HCT116 (cell line): Measurements from ENCODE around the gene PMF1. TPM values are rescaled to one million over a fixed set of nuclear protein-coding genes. Genes with fewer than 3 reads are reported as not detected.

ENCODE experiments used
- ATAC-seq: fragments of 200-7000 bp; cut with Tn5 transposase; 2 replicates; pipeline ENCODE4 v1.9.1; 2020; ENCODE audit warnings: mild to moderate bottlenecking, moderate library complexity
- BruUV-seq: library from RNA; stranded (reverse); fragments of 400-500 nt; replicated peaks from 2 replicates; lab custom pipeline; 2021; lab: Mats Ljungman, UMichigan
- CTCF ChIA-PET: fragments of 300-600 bp; sonication (Branson Sonifier 250); formaldehyde crosslinking; loops from one replicate; lab custom pipeline; 2021; ENCODE audit warnings: antibody characterized with exemption; lab: Charles Lee
- POLR2A ChIA-PET: fragments of 300-600, 350-600 bp; sonication (Branson Sonifier 250); formaldehyde crosslinking; loops from one replicate; lab custom pipeline; 2021; ENCODE audit warnings: antibody characterized with exemption; lab: Charles Lee
- RAD21 ChIA-PET, 2 experiments: fragments of 300-600 bp; sonication (Branson Sonifier 250); formaldehyde crosslinking; loops; one replicate each; lab custom pipeline; 2023; ENCODE audit warnings: low total read pairs in 2 of 2; ENCODE audit not compliant: uncharacterized antibody in 2 of 2, unreplicated experiment in 2 of 2, low non-redundant PET in 1 of 2; lab: Charles Lee
- DNase-seq: peaks from one replicate; pipeline ENCODE4 v3.0.0-alpha.2; 2010; ENCODE audit warnings: low read depth, low spot score
- H2AFZ ChIP-seq: fragments of 200-600 bp; shearing (Covaris generic), sonication (generic); 2 replicates; pipeline ENCODE4 v1.6.1; 2017; ENCODE audit warnings: low read depth, mixed run types, mixed read lengths, antibody characterized with exemption, low read length; ENCODE audit not compliant: poor library complexity, severe bottlenecking
- H3K27ac ChIP-seq: 2 replicates; pipeline ENCODE4 v1.5.1; 2012; ENCODE audit warnings: low read depth, low read length
- H3K27me3 ChIP-seq: fragments of 200-600 bp; sonication (generic); 2 replicates; pipeline ENCODE4 v1.6.1; 2016; ENCODE audit warnings: mixed run types, low read length, mixed read lengths; ENCODE audit not compliant: insufficient read depth
- H3K36me3 ChIP-seq, 2 experiments: fragments of 200-500 bp in 1 of 2; fragments of 200-600 bp in 1 of 2; sonication (Bioruptor generic) in 1 of 2; sonication (generic) in 1 of 2; 2 replicates each; pipeline versions ENCODE4 v1.5.1 to v1.6.1; 2014 to 2016; ENCODE audit warnings: low read length in 2 of 2, inconsistent platforms in 1 of 2, mixed read lengths in 1 of 2, mixed run types in 1 of 2; ENCODE audit not compliant: insufficient read depth in 2 of 2, control insufficient read depth in 1 of 2
- H3K4me1 ChIP-seq, 2 experiments: fragments of 200-600 bp in 1 of 2; sonication (generic) in 1 of 2; 2 replicates each; pipeline versions ENCODE4 v1.5.1 to v1.6.1; 2012 to 2017; ENCODE audit warnings: low read length in 2 of 2, inconsistent platforms in 1 of 2, mild to moderate bottlenecking in 1 of 2, mixed read lengths in 1 of 2, mixed run types in 1 of 2, moderate library complexity in 1 of 2; ENCODE audit not compliant: insufficient read depth in 2 of 2, control insufficient read depth in 1 of 2
- H3K4me2 ChIP-seq: fragments of 200-600 bp; sonication (generic); 2 replicates; pipeline ENCODE4 v1.6.1; 2017; ENCODE audit warnings: mixed run types, low read length, mixed read lengths
- H3K4me3 ChIP-seq, 2 experiments: fragments of 200-600 bp in 1 of 2; sonication (generic) in 1 of 2; replicated peaks in 1 of 2; 2 replicates each; pipeline ENCODE4 v1.5.1; 2011 to 2016; ENCODE audit warnings: low read length in 2 of 2, control low read depth in 1 of 2, low read depth in 1 of 2, mild to moderate bottlenecking in 1 of 2, mixed read lengths in 1 of 2, mixed run types in 1 of 2
- H3K79me2 ChIP-seq: fragments of 200-600 bp; sonication (generic); 2 replicates; pipeline ENCODE4 v1.6.1; 2017; ENCODE audit warnings: mild to moderate bottlenecking, mixed run types, low read length, moderate library complexity, mixed read lengths; ENCODE audit not compliant: insufficient read depth
- H3K9ac ChIP-seq: fragments of 200-600 bp; sonication (generic); 2 replicates; pipeline ENCODE4 v1.6.1; 2016; ENCODE audit warnings: low read length, mixed read lengths
- H3K9me2 ChIP-seq: fragments of 200-600 bp; sonication (generic), shearing (Covaris generic); 2 replicates; pipeline ENCODE4 v1.6.1; 2017; ENCODE audit warnings: mixed run types, mild to moderate bottlenecking, moderate library complexity; ENCODE audit not compliant: insufficient read depth
- H3K9me3 ChIP-seq, 2 experiments: fragments of 200-500 bp in 1 of 2; fragments of 200-600 bp in 1 of 2; sonication (Bioruptor generic) in 1 of 2; sonication (generic) in 1 of 2; 2 replicates each; pipeline ENCODE4 v1.6.1; 2014 to 2017; ENCODE audit warnings: low read length in 2 of 2, mixed read lengths in 2 of 2, inconsistent platforms in 1 of 2, low read depth in 1 of 2, mild to moderate bottlenecking in 1 of 2, mixed run types in 1 of 2, moderate library complexity in 1 of 2; ENCODE audit not compliant: control insufficient read depth in 1 of 2, insufficient read depth in 1 of 2
- H4K20me1 ChIP-seq: fragments of 200-600 bp; sonication (generic), shearing (Covaris generic); 2 replicates; pipeline ENCODE4 v1.6.1; 2017; ENCODE audit warnings: mixed run types, mild to moderate bottlenecking, moderate library complexity; ENCODE audit not compliant: insufficient read depth
- CEBPB ChIP-seq: IDR thresholded peaks from 2 replicates; pipeline ENCODE4 v1.6.1; 2012; ENCODE audit warnings: low read depth
- CTCF ChIP-seq, 3 experiments: fragments of 200-600 bp in 1 of 3; sonication (generic) in 1 of 3; IDR thresholded peaks in 2 of 3; conservative IDR thresholded peaks in 1 of 3; 2 replicates each; pipeline ENCODE4 v1.5.1; 2012 to 2017; ENCODE audit warnings: low read depth in 2 of 3, low read length in 2 of 3, antibody characterized with exemption in 1 of 3, borderline replicate concordance in 1 of 3, control low read depth in 1 of 3, mild to moderate bottlenecking in 1 of 3, mixed read lengths in 1 of 3, mixed run types in 1 of 3, moderate library complexity in 1 of 3; ENCODE audit not compliant: insufficient read depth in 1 of 3
- EZH2phosphoT487 ChIP-seq: fragments of 200-600 bp; IDR thresholded peaks from 2 replicates; pipeline ENCODE4 v1.6.1; 2018; ENCODE audit warnings: antibody characterized with exemption, borderline replicate concordance
- FOSL1 ChIP-seq: IDR thresholded peaks from 2 replicates; pipeline ENCODE4 v1.6.1; 2012; ENCODE audit warnings: low read depth
- POLR2A ChIP-seq: IDR thresholded peaks from 2 replicates; pipeline ENCODE4 v1.7.0; 2011; ENCODE audit warnings: borderline replicate concordance; ENCODE audit not compliant: insufficient read depth, insufficient read length; ENCODE audit errors: extremely low read depth
- POLR2AphosphoS5 ChIP-seq: IDR thresholded peaks from 2 replicates; pipeline ENCODE4 v1.6.1; 2011; ENCODE audit warnings: mild to moderate bottlenecking, low read depth, low read length, moderate library complexity
- SIN3A ChIP-seq: IDR thresholded peaks from 2 replicates; pipeline ENCODE4 v1.6.1; 2012; ENCODE audit warnings: low read depth
- SRF ChIP-seq: IDR thresholded peaks from 2 replicates; pipeline ENCODE4 v1.6.1; 2012; ENCODE audit warnings: low read depth
- TCF7L2 ChIP-seq: IDR thresholded peaks from 2 replicates; pipeline ENCODE4 v1.7.0; 2011; ENCODE audit warnings: borderline replicate concordance, inconsistent platforms; ENCODE audit not compliant: insufficient read depth, insufficient read length; ENCODE audit errors: extremely low read depth
- ZFX ChIP-seq: fragments of 450-650 bp; IDR thresholded peaks from 2 replicates; pipeline ENCODE4 v1.6.1; 2017
- intact Hi-C: fragments of 100-400 bp; cut with micrococcal nuclease; formaldehyde crosslinking; loops from 2 replicates; pipeline ENCODE4 v1.10.0; 2022
- total RNA-seq: library from RNA; stranded (reverse); gene quantifications from one replicate; pipeline ENCODE4 v1.2.1, GENCODE V29; 2021; ENCODE audit not compliant: unreplicated experiment
- TF ChIP-seq, protein P1 (sequence below): IDR thresholded peaks from 2 replicates; pipeline ENCODE4 v1.6.1; 2011; ENCODE audit warnings: mild to moderate bottlenecking, low read length, moderate library complexity; ENCODE audit not compliant: insufficient replicate concordance; ENCODE audit errors: extremely low read depth
- TF ChIP-seq, protein P2 (sequence below): IDR thresholded peaks from 2 replicates; pipeline ENCODE4 v1.6.1; 2012

Gene PMF1
- total RNA-seq, 1 experiment from 2014 or later: 52.6 TPM

GRCh38 chr1:156226116-156226538, 13.3 kb downstream of the PMF1 start:
- DNase-seq: no peak
- no peak overlapping the region for H3K27ac ChIP-seq
- H3K36me3 ChIP-seq: peaks cover 0 to 8% of the 10 kb centered on the region in 2 experiments; a peak in 3 of 4 replicates
- peaks cover 4 to 14% of the 10 kb centered on the region in 2 experiments; a peak in 3 of 4 replicates for H3K4me1 ChIP-seq
- no peaks in the 10 kb centered on the region for H3K9me3 ChIP-seq
- H3K4me2 ChIP-seq: no peak overlapping the region
- ChIA-PET CTCF (interaction anchor here (3.0 to 4.4 kb wide), 3 partner anchors 12 to 129 kb away, joined by 19 to 98 read pairs (median 45); partner anchors contain the start of gene PMF1), POLR2A (no interaction called here), RAD21 (no interaction called here)
- ATAC-seq: no peak
- H3K4me3 ChIP-seq: no peak overlapping the region
- no peak overlapping the region for H3K9ac ChIP-seq
- intact Hi-C loops: no loop called here
- TF ChIP-seq CEBPB (no peak), POLR2AphosphoS5 (no peak), TCF7L2 (no peak), POLR2A (no peak), SIN3A (no peak)
- TF ChIP-seq, protein P1, sequence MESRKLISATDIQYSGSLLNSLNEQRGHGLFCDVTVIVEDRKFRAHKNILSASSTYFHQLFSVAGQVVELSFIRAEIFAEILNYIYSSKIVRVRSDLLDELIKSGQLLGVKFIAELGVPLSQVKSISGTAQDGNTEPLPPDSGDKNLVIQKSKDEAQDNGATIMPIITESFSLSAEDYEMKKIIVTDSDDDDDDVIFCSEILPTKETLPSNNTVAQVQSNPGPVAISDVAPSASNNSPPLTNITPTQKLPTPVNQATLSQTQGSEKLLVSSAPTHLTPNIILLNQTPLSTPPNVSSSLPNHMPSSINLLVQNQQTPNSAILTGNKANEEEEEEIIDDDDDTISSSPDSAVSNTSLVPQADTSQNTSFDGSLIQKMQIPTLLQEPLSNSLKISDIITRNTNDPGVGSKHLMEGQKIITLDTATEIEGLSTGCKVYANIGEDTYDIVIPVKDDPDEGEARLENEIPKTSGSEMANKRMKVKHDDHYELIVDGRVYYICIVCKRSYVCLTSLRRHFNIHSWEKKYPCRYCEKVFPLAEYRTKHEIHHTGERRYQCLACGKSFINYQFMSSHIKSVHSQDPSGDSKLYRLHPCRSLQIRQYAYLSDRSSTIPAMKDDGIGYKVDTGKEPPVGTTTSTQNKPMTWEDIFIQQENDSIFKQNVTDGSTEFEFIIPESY: no peak
- BruUV-seq: no TSS peak
- H2AFZ ChIP-seq: no peak overlapping the region
- no peaks in the 10 kb centered on the region for H4K20me1 ChIP-seq
- H3K9me2 ChIP-seq: no peaks in the 10 kb centered on the region
- no peaks in the 10 kb centered on the region for H3K27me3 ChIP-seq
- no peaks in the 10 kb centered on the region for H3K79me2 ChIP-seq

DNA sequence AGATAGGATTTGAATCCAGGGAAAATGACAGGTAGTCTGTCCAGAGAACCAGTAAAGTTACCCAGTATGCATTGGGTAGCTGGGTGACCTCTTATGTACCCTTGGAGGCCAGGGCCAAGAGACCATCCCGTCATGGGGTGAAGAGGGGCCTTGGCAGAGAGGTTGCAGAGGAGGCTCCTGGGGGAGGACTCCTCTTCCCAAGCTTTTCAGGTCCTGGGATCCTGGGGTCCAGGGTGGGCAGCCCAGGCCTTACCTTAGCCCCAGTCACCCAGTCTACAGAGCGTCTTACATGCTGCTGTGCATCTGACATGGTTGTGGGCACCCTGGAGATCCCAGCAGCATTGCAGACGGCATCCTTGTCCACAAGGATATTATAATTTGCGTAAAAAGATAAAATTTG, 14.0 kb downstream of the PMF1 start:
- Histone ChIP-seq H3K4me1 (peaks cover 4 to 14% of the 10 kb centered on the region in 2 experiments; a peak in 3 of 4 replicates), H3K9me2 (no peaks in the 10 kb centered on the region), H3K9me3 (no peaks in the 10 kb centered on the region), H3K36me3 (peaks cover 0 to 8% of the 10 kb centered on the region in 2 experiments; a peak in 3 of 4 replicates), H2AFZ (no peak overlapping the region), H3K79me2 (no peaks in the 10 kb centered on the region), H3K4me2 (no peak overlapping the region), H3K4me3 (no peak overlapping the region), H4K20me1 (no peaks in the 10 kb centered on the region), H3K9ac (no peak overlapping the region), H3K27ac (no peak overlapping the region), H3K27me3 (no peaks in the 10 kb centered on the region)
- intact Hi-C loops: no loop called here
- ATAC-seq (no peak), DNase-seq (no peak)
- no TSS peak for BruUV-seq
- RAD21 ChIA-PET: no interaction called here
- POLR2A ChIA-PET: no interaction called here
- CTCF ChIA-PET: interaction anchor here (3.0 to 4.4 kb wide), 2 partner anchors 83 to 130 kb away, joined by 19 to 98 read pairs; no protein-coding TSS in a partner anchor
- no peak for TF ChIP-seq SRF
- no peak for TF ChIP-seq CTCF (IDR thresholded peaks at IDR 0.05 in 2 of 3, conservative IDR thresholded peaks at IDR 0.05 in 1 of 3; ENCODE audit: borderline replicate concordance in 1 of 3, insufficient read depth in 1 of 3, low read depth in 2 of 3, low read length in 2 of 3)
- no peak for TF ChIP-seq TCF7L2
- TF ChIP-seq POLR2AphosphoS5: no peak
- no peak for TF ChIP-seq FOSL1
- no peak for TF ChIP-seq POLR2A
- no peak for TF ChIP-seq EZH2phosphoT487
- TF ChIP-seq, protein P1: no peak
- TF ChIP-seq ZFX: no peak
- TF ChIP-seq CEBPB: no peak
- TF ChIP-seq SIN3A: no peak
- TF ChIP-seq, protein P2, sequence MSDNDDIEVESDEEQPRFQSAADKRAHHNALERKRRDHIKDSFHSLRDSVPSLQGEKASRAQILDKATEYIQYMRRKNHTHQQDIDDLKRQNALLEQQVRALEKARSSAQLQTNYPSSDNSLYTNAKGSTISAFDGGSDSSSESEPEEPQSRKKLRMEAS: no peak
